GM19035 (cell line): ENCODE data around the gene ANKMY1.
"Not testable (repeated sequence)": the region's sequence is repeated elsewhere in the genome, so short reads cannot be mapped to it uniquely, and the experiment has no call there.

Experiments used
- ATAC-seq: cut with Tn5 transposase; IDR thresholded peaks from one replicate; pipeline ENCODE4 v1.9.1; 2021; ENCODE audit not compliant: unreplicated experiment

The ANKMY1 gene

GRCh38 chr2:240523451-240524281 lies 34.1 kb downstream of the ANKMY1 start:
- ATAC-seq = no peak

- ATAC-seq = no peak
These were observed 35.4 kb downstream of the ANKMY1 start for GRCh38 chr2:240522406-240522805.

GRCh38 chr2:240521885-240522284 lies 35.9 kb downstream of the ANKMY1 start:
- ATAC-seq = not testable (repeated sequence)

GRCh38 chr2:240520974-240521350 lies 36.8 kb downstream of the ANKMY1 start:
- ATAC-seq = no peak

- no peak for ATAC-seq
These were observed 37.4 kb downstream of the ANKMY1 start for GRCh38 chr2:240520130-240520973.

- ATAC-seq = no peak
These were observed 38.2 kb downstream of the ANKMY1 start for GRCh38 chr2:240519396-240520129.

GRCh38 chr2:240518981-240519380 lies 38.8 kb downstream of the ANKMY1 start:
- no peak for ATAC-seq

GRCh38 chr2:240517342-240517741 lies 40.4 kb downstream of the ANKMY1 start:
- no peak for ATAC-seq

GRCh38 chr2:240514631-240515030 lies 43.2 kb downstream of the ANKMY1 start:
- no peak for ATAC-seq

GRCh38 chr2:240513549-240514287 lies 44.1 kb downstream of the ANKMY1 start:
- ATAC-seq = peak; percentile 94

- no peak for ATAC-seq
These were observed 44.9 kb downstream of the ANKMY1 start for GRCh38 chr2:240512666-240513535.

- no peak for ATAC-seq
These were observed 45.7 kb downstream of the ANKMY1 start for GRCh38 chr2:240512109-240512485.

GRCh38 chr2:240511351-240512108 lies 46.3 kb downstream of the ANKMY1 start:
- no peak for ATAC-seq

GRCh38 chr2:240510513-240511210 lies 47.1 kb downstream of the ANKMY1 start:
- no peak for ATAC-seq

GRCh38 chr2:240509667-240510512 lies 47.9 kb downstream of the ANKMY1 start:
- no peak for ATAC-seq

GRCh38 chr2:240508832-240509545 lies 48.8 kb downstream of the ANKMY1 start:
- no peak for ATAC-seq

- ATAC-seq = no peak
These were observed 50.0 kb downstream of the ANKMY1 start for GRCh38 chr2:240507778-240508251.
